GM18498 (cell line): Measurements from ENCODE around the gene LRRC45.

Experiments
- ATAC-seq: cut with Tn5 transposase; IDR thresholded peaks from one replicate; pipeline ENCODE4 v1.9.1; 2021; ENCODE audit warnings: mild to moderate bottlenecking, moderate library complexity; ENCODE audit not compliant: unreplicated experiment

LRRC45 gene

DNA sequence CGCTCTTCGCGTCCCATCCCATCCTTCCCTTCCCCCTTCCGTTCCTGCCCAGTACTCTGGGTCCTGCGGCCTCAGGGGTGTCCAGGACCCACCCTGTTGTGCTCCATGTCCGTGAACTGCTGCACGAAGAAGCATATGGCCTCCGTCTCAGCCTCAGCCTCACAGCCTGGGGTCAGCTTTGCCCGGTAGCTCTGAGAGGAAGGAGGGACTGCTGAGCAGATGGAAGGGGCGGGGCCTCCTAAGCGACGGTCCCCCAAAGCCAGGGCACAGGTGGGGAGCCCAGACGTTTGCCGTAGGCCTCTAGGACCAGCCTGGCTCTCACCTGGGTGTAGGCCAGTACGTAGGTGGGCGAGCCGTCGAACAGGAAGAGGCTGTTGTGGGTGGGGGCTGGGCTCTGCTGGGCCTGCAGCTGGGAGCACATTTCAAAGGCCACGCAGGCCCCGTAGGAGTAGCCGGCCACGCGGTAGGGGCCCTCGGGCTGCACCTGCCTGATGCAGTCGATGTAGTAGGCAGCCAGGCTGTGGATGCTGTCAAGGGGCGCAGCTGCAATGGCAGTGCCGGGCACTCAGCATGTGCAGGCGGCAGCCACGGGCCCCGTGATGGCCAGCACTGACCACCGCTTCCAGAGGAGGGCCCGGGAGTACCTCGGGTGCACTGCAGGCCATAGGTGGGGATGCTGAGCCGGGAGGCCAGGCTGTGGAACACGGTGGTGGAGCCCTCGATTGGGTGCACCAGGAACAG is 57.1 kb downstream of the LRRC45 start:
- no peak for ATAC-seq
